HepG2 (cell line): ENCODE data around the gene TBC1D24. TPM values are rescaled to one million over a fixed set of nuclear protein-coding genes. Genes with fewer than 3 reads are reported as not detected.

Experiments
- BHLHE40 ChIP-seq: IDR thresholded peaks from 2 replicates; pipeline ENCODE4 v1.6.1; 2011; ENCODE audit warnings: low read length, improper control_type of control experiment
- CBFB ChIP-seq: sonication (generic); formaldehyde crosslinking; IDR thresholded peaks from 2 replicates; pipeline ENCODE4 v1.4.0; 2020; ENCODE audit warnings: missing genetic modification reagents
- CCAR2 ChIP-seq: fragments of 200-400 bp; formaldehyde crosslinking; optimal IDR thresholded peaks from 2 replicates; pipeline ENCODE3; 2018; ENCODE audit warnings: low read depth, mild to moderate bottlenecking, low read length, moderate library complexity
- FOXP4 ChIP-seq: sonication (generic); formaldehyde crosslinking; IDR thresholded peaks from 2 replicates; pipeline ENCODE4 v1.4.0; 2020; ENCODE audit warnings: missing genetic modification reagents
- MAZ ChIP-seq, 2 experiments: sonication (generic) in 1 of 2; formaldehyde crosslinking in 1 of 2; IDR thresholded peaks; 2 replicates each; pipeline versions ENCODE4 v1.5.0 to v1.6.1; 2012 to 2020; ENCODE audit warnings: low read depth in 2 of 2, mild to moderate bottlenecking in 2 of 2, borderline replicate concordance in 1 of 2, improper control_type of control experiment in 1 of 2, low read length in 1 of 2, missing genetic modification reagents in 1 of 2, moderate library complexity in 1 of 2
- MIXL1 ChIP-seq: IDR thresholded peaks from 2 replicates; pipeline ENCODE4 v1.6.1; 2016
- MTA3 ChIP-seq: sonication (generic); formaldehyde crosslinking; IDR thresholded peaks from 2 replicates; pipeline ENCODE4 v1.4.0; 2020; ENCODE audit warnings: missing genetic modification reagents
- PLRG1 ChIP-seq: fragments of 450-650 bp; conservative IDR thresholded peaks from 2 replicates; pipeline ENCODE4 v1.6.1; 2016
- SIX4 ChIP-seq: sonication (generic); formaldehyde crosslinking; IDR thresholded peaks from 2 replicates; pipeline ENCODE4 v1.4.0; 2020; ENCODE audit warnings: missing genetic modification reagents
- STAT5B ChIP-seq: sonication (generic); formaldehyde crosslinking; IDR thresholded peaks from 2 replicates; pipeline ENCODE4 v1.4.0; 2020; ENCODE audit warnings: missing genetic modification reagents
- TFAP4 ChIP-seq: sonication (generic); IDR thresholded peaks from 2 replicates; pipeline ENCODE4 v1.6.1; 2016; ENCODE audit warnings: low read depth, borderline replicate concordance
- USF2 ChIP-seq, 2 experiments: sonication (generic) in 1 of 2; formaldehyde crosslinking in 1 of 2; IDR thresholded peaks; 2 replicates each; pipeline versions ENCODE4 v1.5.1 to v1.6.1; 2011 to 2020; ENCODE audit warnings: borderline replicate concordance in 1 of 2, low read depth in 1 of 2, low read length in 1 of 2, mild to moderate bottlenecking in 1 of 2, missing genetic modification reagents in 1 of 2, moderate library complexity in 1 of 2
- ZNF251 ChIP-seq: sonication (generic); formaldehyde crosslinking; IDR thresholded peaks from 2 replicates; pipeline ENCODE4 v1.9.0; 2021; ENCODE audit warnings: mild to moderate bottlenecking, missing genetic modification reagents
- ZNF331 ChIP-seq: sonication (generic); formaldehyde crosslinking; IDR thresholded peaks from 2 replicates; pipeline ENCODE4 v1.4.0; 2020; ENCODE audit warnings: missing genetic modification reagents
- ZNF33B ChIP-seq: sonication (generic); formaldehyde crosslinking; IDR thresholded peaks from 2 replicates; pipeline ENCODE4 v1.5.1; 2020; ENCODE audit warnings: mild to moderate bottlenecking, missing genetic modification reagents
- ZNF501 ChIP-seq: sonication (generic); formaldehyde crosslinking; IDR thresholded peaks from 2 replicates; pipeline ENCODE4 v1.5.1; 2020; ENCODE audit warnings: mild to moderate bottlenecking, moderate library complexity, missing genetic modification reagents
- ZNF772 ChIP-seq: sonication (generic); formaldehyde crosslinking; IDR thresholded peaks from 2 replicates; pipeline ENCODE4 v1.5.0; 2020; ENCODE audit warnings: mild to moderate bottlenecking, missing genetic modification reagents
- ZNF777 ChIP-seq: sonication (generic); formaldehyde crosslinking; IDR thresholded peaks from 2 replicates; pipeline ENCODE4 v1.4.0; 2020; ENCODE audit warnings: missing genetic modification reagents
- polyA plus RNA-seq, 8 experiments: library from polyadenylated mRNA; depleted of rRNA in 3 of 8; stranded (reverse) in 7 of 8; unstranded in 1 of 8; fragments of >200 nt; fragmentation: Illumina TruSeq in 4 of 8; extraction: Trizol in 4 of 8; gene quantifications; 2 replicates each; pipeline versions ENCODE4 v1.2.1 to v1.2.3, GENCODE V29; 2011 to 2016; ENCODE audit warnings: low read depth in 4 of 8, missing spikeins in 1 of 8, mixed read lengths in 1 of 8; ENCODE audit not compliant: insufficient read depth in 1 of 8
- total RNA-seq, 5 experiments: library from RNA; depleted of rRNA; stranded (reverse); fragments of >200 nt; fragmentation: Illumina TruSeq; extraction: Trizol; gene quantifications; 2 replicates each; pipeline ENCODE4 v1.2.3, GENCODE V29; 2016; ENCODE audit warnings: low read depth in 1 of 5
- TF ChIP-seq, protein P1 (sequence below): sonication (generic); formaldehyde crosslinking; IDR thresholded peaks from 2 replicates; pipeline ENCODE4 v1.4.0; 2020; ENCODE audit warnings: missing genetic modification reagents; ENCODE audit errors: not compliant biosample characterization
- TF ChIP-seq, protein P2 (sequence below): sonication (generic); formaldehyde crosslinking; IDR thresholded peaks from 2 replicates; pipeline ENCODE4 v1.4.0; 2020; ENCODE audit warnings: low read depth, missing genetic modification reagents
- TF ChIP-seq, protein P3 (sequence below): sonication (generic); formaldehyde crosslinking; IDR thresholded peaks from 2 replicates; pipeline ENCODE4 v1.5.0; 2020; ENCODE audit warnings: missing genetic modification reagents

TBC1D24 gene
- total and polyA plus RNA-seq, 2 of the 13 experiments (the other 11 are each of a cell fraction or from before 2014, with no cell fraction given) = 7.7 to 13.7 TPM

DNA sequence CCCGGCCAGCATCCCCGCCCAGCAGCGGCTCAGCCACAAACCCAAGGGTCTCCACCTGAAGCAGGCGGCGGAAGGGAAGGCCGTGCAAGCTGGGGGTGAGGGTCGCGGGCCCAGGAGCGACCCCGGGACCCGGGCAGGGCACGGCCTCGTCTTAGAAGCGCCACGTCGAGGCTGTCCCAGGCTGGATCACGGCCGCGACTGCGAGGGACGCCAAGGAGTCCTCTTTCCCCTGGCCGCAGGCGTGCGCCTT is 46.2 kb upstream of the TBC1D24 start (continued):
- TF ChIP-seq ZNF331 (CRISPR knock-in tag) = peak; percentile 58; the same call in 1 of the 2 replicates
- no peak for TF ChIP-seq ZNF33B (CRISPR knock-in tag)
- no peak for TF ChIP-seq MAZ (IDR thresholded peaks at IDR 0.05; ENCODE audit: borderline replicate concordance, low read depth, low read length)
- TF ChIP-seq MAZ (CRISPR knock-in tag; IDR thresholded peaks at IDR 0.05; ENCODE audit: low read depth) = no peak
- TF ChIP-seq SIX4 (CRISPR knock-in tag) = no peak
- no peak for TF ChIP-seq ZNF772
- TF ChIP-seq ZNF501 = no peak
- TF ChIP-seq PLRG1 = no peak
- TF ChIP-seq, protein P1, sequence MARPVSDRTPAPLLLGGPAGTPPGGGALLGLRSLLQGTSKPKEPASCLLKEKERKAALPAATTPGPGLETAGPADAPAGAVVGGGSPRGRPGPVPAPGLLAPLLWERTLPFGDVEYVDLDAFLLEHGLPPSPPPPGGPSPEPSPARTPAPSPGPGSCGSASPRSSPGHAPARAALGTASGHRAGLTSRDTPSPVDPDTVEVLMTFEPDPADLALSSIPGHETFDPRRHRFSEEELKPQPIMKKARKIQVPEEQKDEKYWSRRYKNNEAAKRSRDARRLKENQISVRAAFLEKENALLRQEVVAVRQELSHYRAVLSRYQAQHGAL = no peak
- TF ChIP-seq, protein P2, sequence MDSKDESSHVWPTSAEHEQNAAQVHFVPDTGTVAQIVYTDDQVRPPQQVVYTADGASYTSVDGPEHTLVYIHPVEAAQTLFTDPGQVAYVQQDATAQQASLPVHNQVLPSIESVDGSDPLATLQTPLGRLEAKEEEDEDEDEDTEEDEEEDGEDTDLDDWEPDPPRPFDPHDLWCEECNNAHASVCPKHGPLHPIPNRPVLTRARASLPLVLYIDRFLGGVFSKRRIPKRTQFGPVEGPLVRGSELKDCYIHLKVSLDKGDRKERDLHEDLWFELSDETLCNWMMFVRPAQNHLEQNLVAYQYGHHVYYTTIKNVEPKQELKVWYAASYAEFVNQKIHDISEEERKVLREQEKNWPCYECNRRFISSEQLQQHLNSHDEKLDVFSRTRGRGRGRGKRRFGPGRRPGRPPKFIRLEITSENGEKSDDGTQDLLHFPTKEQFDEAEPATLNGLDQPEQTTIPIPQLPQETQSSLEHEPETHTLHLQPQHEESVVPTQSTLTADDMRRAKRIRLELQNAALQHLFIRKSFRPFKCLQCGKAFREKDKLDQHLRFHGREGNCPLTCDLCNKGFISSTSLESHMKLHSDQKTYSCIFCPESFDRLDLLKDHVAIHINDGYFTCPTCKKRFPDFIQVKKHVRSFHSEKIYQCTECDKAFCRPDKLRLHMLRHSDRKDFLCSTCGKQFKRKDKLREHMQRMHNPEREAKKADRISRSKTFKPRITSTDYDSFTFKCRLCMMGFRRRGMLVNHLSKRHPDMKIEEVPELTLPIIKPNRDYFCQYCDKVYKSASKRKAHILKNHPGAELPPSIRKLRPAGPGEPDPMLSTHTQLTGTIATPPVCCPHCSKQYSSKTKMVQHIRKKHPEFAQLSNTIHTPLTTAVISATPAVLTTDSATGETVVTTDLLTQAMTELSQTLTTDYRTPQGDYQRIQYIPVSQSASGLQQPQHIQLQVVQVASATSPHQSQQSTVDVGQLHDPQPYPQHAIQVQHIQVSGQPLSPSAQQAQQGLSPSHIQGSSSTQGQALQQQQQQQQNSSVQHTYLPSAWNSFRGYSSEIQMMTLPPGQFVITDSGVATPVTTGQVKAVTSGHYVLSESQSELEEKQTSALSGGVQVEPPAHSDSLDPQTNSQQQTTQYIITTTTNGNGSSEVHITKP = no peak
- no peak for TF ChIP-seq USF2 (IDR thresholded peaks at IDR 0.05; ENCODE audit: low read depth, low read length)
- TF ChIP-seq USF2 (CRISPR knock-in tag; IDR thresholded peaks at IDR 0.05; ENCODE audit: borderline replicate concordance) = no peak
- TF ChIP-seq BHLHE40 = no peak
- TF ChIP-seq, protein P3, sequence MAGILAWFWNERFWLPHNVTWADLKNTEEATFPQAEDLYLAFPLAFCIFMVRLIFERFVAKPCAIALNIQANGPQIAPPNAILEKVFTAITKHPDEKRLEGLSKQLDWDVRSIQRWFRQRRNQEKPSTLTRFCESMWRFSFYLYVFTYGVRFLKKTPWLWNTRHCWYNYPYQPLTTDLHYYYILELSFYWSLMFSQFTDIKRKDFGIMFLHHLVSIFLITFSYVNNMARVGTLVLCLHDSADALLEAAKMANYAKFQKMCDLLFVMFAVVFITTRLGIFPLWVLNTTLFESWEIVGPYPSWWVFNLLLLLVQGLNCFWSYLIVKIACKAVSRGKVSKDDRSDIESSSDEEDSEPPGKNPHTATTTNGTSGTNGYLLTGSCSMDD = no peak
- no peak for TF ChIP-seq CCAR2
- 0 out of 2 replicates have a peak, but pooled peaks have one; percentile 10 for TF ChIP-seq MTA3 (CRISPR knock-in tag)
- TF ChIP-seq FOXP4 (CRISPR knock-in tag) = no peak
- TF ChIP-seq STAT5B = no peak
- no peak for TF ChIP-seq ZNF251 (CRISPR knock-in tag)
- peak; percentile 98 for TF ChIP-seq ZNF777 (CRISPR knock-in tag)
- TF ChIP-seq TFAP4 = no peak
- no peak for TF ChIP-seq CBFB (CRISPR knock-in tag)
- TF ChIP-seq MIXL1 (CRISPR knock-in tag) = no peak
